GM21717 (cell line): ENCODE results near the gene PRSS56.
"Not testable (repeated sequence)": the region's sequence is repeated elsewhere in the genome, so short reads cannot be mapped to it uniquely, and the experiment has no call there.

Source experiments
- ATAC-seq: cut with Tn5 transposase; IDR thresholded peaks from one replicate; pipeline ENCODE4 v1.9.1; 2021; ENCODE audit warnings: mild to moderate bottlenecking, moderate library complexity; ENCODE audit not compliant: unreplicated experiment

PRSS56 gene

GRCh38 chr2:232524771-232525170, 4.6 kb downstream of the PRSS56 start:
- ATAC-seq: no peak

DNA sequence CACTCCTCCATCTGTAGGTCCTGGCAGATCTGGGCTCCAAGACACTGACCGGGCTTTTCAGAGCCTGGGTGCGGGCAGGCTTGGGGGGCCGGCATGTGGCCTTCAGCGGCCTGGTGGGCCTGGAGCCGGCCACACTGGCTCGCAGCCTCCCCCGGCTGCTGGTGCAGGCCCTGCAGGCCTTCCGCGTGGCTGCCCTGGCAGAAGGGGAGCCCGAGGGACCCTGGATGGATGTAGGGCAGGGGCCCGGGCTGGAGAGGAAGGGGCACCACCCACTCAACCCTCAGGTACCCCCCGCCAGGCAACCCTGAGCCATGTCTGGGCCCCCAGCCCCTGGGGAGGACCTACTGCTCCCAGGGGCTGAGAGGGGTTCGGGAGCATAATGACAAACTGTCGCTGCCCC, 5.0 kb downstream of the PRSS56 start:
- no peak for ATAC-seq

GRCh38 chr2:232525791-232526371, 5.7 kb downstream of the PRSS56 start, which contains the start of gene CHRND:
Gene CHRND, plus strand, starts transcription at chr2:232526160. Its CDS starts 56 bp downstream, at chr2:232526216.
- ATAC-seq: no peak

GRCh38 chr2:232526372-232526941, 6.3 kb downstream of the PRSS56 start:
- ATAC-seq: no peak

DNA sequence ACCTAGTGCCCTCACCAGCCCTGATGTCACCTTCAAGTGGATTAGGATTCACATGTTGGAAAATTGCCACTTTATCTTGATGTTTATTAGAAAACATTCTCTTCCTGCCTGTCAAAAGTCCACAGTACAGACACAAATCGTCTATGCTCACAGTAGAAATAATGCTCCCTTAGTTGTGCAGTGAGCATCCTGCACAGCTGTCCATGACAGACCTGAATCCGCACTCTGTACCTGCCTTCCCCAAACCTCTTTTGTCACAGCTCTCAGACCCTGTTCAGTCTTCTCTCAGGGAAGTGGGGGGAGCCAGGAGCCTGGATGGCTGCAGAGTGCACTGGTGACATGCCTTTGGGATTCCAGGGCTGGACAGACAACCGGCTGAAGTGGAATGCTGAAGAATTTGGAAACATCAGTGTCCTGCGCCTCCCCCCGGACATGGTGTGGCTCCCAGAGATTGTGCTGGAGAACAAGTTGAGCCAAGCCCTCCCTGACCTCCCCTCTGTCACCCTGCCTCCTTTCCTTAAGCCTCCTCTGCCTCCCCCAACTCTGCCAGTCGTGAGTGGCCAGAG, 7.8 kb downstream of the PRSS56 start:
- no peak for ATAC-seq

DNA sequence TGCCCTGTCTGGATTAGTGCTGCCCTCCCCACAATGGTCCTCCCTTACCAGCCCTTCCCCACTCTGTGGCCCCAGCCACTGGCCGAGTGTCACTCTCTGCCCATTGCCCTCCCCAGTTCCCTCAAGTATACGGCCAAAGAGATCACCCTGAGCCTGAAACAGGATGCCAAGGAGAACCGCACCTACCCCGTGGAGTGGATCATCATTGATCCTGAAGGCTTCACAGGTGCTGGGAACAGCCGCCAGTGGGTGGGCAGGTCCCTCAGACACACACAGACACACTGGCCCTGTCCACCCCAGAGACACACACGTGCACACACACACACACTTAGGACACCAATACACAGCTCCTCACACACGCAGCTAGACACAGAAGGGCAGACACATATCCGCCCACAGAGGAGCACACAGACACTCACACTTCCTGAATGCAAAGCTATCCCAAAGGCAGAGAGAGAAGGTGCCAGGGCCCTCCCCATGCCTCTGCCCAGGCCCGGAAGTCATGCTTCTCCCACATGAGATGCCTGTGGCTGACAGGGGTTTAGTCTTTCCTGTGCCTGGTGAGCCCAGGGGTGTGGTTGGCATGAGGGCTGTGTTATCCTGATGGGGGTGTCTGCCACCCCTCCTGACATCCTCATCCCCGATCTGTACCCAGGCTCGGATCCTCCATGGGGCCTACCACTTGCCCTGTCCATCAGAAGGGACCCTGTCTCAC, 8.7 kb downstream of the PRSS56 start:
- ATAC-seq: no peak

GRCh38 chr2:232529806-232530547, 9.8 kb downstream of the PRSS56 start:
- ATAC-seq: no peak

DNA sequence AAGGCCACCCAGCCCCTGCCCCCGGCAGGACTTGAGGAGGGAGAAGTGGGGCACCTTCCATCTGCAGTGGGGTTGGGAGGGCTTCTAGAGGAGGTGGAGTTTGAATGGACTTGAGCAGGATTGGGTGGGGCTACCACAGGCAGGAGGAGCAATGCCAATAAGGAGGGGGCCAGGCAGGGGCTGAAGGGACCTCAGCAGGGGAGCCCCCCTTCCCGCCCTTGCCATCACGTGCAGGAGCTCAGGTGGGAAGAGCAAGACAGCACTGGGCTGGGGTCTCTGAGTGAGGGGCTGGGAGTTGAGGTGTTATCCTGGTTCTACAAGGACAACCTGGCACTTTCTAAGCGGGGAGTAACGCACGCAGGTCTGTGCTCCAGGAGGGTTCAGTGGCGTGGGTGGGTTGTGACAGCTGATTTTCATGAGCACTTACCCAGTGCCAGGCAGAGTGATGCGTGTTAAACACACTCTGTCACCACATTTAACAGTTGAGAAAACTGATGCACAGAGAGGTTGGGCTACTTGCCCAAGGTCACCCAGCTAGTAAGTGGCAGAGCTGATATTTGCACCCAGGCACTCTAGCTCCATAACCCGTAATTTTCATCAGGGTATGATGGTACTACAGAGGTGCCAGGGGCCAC, 10.6 kb downstream of the PRSS56 start:
- no peak for ATAC-seq

DNA sequence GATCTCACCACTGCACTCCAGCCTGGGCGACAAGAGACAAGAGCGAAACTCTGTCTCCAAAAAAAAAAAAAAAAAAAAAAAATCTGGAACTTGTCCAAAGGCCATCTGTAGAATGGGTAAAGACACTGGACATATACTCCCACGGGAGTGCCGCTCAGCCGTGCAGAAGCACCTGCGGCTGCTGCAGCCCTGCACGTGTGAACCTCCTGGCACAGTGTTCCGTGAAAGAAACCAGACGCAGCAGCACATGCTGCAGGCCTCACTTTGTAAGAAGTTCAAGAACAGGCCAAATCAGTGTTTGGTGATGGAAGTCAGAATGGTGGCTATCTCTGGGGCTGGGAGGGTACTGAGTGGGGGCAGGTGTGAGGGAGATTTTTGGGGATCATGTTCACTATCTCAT, 12.2 kb downstream of the PRSS56 start:
- no peak for ATAC-seq

GRCh38 chr2:232532821-232533220, 12.6 kb downstream of the PRSS56 start:
- not testable (repeated sequence) for ATAC-seq

- ATAC-seq: no peak
Observed at GRCh38 chr2:232533944-232534710, 13.9 kb downstream of the PRSS56 start.

GRCh38 chr2:232534940-232535651, 14.9 kb downstream of the PRSS56 start:
- ATAC-seq: no peak

- ATAC-seq: no peak
Observed at GRCh38 chr2:232535761-232536530, 15.8 kb downstream of the PRSS56 start.

GRCh38 chr2:232537079-232537478, 16.9 kb downstream of the PRSS56 start:
- no peak for ATAC-seq

DNA sequence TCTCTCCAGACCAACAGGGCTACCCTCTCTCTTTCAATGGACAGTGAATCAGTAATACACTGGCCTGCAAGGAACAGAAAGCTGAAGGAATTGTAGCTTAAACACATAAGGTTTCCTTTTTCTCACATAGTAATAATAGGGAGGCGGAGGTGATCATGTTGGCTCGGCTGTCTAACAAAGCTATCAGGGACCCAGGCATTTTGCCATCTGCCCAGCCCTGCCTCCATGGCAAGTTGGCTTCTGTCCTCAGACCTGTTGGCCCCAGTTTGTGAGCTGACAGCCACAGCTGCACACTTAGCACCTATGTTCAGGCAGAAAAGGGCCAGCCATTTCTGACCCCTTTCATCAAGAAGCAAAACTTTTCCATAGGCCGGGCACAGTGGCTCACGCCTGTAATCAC, 17.3 kb downstream of the PRSS56 start:
- no peak for ATAC-seq

GRCh38 chr2:232538671-232539070, 18.5 kb downstream of the PRSS56 start:
- no peak for ATAC-seq

DNA sequence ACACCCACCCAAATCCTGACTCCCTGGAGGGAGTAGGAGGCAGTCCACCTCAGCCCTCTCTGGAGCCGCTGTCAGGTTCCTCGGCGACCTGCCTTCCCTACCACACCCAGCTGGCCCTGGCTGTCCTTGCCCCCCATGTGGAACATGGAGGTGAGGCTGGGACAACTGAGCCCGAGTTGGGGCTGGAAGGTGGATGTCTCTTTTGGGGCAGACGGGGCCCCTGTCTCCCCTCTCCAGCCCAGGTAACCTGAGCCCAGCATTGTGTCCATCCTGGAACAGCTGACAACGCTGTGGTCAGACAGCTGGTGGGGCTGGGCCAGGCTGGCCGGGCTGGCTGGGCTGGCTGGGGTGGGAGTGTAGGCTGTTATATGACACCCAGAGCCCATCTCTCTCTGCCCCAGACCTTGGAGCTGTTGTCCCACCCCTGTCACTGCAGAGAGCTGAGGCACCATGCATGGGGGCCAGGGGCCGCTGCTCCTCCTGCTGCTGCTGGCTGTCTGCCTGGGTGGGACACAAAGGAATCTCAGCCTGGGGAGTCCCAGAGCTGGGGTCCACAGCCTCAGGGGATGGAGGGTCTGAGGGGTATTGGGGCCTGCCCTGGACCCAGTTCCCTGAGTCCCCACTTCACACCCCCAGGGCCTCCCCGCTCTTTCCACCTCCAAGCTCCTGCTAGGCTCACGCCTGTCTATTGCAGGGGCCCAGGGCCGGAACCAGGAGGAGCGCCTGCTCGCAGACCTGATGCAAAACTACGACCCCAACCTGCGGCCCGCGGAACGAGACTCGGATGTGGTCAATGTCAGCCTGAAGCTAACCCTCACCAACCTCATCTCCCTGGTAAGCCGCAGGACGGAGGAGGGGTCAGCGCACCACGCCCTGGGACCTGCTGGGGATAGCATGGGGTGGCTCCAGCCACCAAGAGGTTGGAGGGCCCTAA, 19.4 kb downstream of the PRSS56 start, which contains the start of gene CHRNG:
CHRNG (plus strand) TSS at position 395 of the 934 bp plus-strand sequence; CDS start at position 451, 56 bp downstream.
- ATAC-seq: no peak
